Hematopoietic multipotent progenitor cell treated with erythropoietin and hydrocortisone succinate and interleukin-3 and kit ligand, for 15 days (in vitro differentiated cells): ENCODE measurements around the gene MRPL12.
A peak's percentile ranks its signal among the peaks of the same experiment; 100 is the strongest.

Experiments used
- DNase-seq: peaks from one replicate; pipeline ENCODE4 v3.0.0-alpha.2; 2015; ENCODE audit warnings: low spot score

The MRPL12 gene

DNA sequence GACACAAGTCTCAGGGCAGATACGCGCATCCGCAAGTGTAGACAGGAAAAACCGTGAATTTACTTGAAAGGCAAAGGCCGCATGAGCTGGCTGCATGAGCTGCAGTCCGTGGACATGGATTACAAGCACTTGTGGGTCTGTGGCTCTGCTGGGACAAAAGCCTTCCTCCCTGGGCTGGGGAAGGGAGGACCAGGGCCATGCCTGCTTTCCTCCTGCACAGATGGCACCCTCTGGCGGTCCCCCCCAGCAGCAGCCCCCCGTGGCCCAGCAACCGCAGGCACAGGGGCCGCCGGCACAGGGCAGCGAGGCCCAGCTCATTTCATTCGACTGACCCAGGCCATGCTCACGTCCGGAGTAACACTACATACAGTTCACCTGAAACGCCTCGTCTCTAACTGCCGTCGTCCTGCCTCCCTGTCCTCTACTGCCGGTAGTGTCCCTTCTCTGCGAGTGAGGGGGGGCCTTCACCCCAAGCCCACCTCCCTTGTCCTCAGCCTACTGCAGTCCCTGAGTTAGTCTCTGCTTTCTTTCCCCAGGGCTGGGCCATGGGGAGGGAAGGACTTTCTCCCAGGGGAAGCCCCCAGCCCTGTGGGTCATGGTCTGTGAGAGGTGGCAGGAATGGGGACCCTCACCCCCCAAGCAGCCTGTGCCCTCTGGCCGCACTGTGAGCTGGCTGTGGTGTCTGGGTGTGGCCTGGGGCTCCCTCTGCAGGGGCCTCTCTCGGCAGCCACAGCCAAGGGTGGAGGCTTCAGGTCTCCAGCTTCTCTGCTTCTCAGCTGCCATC lies 1.7 kb upstream of the MRPL12 start:
- DNase-seq: peak; percentile 21

GRCh38 chr17:81703747-81704654 lies 834 bp downstream of the MRPL12 start:
- no peak for DNase-seq

DNA sequence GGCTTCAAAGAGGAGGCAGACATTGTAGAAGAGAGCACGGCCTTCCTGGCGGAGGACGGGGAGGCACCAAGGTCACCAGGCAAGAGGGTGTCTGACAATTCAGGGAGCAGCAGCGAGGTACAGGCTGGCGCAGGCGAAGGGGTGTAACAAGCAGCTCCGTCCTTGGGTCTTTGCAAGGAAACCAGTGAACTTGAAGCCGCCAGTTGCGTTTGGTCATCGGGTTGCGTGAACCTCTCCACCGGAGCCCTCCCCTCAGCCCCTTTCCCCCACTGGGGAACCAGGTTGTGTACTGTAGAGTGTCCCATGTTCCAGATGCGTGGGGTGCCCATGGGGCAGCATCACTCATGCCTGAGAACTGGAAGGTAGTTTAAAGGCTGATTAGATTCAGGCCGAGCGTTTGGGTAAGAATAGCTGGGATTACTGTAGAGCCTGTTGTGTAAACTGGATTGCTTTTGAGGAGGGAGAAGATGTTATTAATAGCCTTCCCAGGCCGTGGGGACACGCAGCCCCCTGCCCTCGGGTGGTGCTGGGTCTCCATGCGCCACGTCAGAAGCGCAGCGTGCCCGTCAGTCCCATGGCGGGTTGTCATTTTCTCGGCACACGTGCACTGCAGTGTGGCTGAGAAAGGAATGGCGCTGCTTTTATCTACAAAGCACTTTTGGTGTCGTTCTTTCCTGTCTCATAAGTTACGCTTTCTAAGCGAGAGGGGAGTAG lies 2.5 kb downstream of the MRPL12 start:
- no peak for DNase-seq

GRCh38 chr17:81706232-81706611 lies 3.1 kb downstream of the MRPL12 start:
- no peak for DNase-seq

- DNase-seq: no peak
Measured at GRCh38 chr17:81706757-81707624, 3.8 kb downstream of the MRPL12 start.

DNA sequence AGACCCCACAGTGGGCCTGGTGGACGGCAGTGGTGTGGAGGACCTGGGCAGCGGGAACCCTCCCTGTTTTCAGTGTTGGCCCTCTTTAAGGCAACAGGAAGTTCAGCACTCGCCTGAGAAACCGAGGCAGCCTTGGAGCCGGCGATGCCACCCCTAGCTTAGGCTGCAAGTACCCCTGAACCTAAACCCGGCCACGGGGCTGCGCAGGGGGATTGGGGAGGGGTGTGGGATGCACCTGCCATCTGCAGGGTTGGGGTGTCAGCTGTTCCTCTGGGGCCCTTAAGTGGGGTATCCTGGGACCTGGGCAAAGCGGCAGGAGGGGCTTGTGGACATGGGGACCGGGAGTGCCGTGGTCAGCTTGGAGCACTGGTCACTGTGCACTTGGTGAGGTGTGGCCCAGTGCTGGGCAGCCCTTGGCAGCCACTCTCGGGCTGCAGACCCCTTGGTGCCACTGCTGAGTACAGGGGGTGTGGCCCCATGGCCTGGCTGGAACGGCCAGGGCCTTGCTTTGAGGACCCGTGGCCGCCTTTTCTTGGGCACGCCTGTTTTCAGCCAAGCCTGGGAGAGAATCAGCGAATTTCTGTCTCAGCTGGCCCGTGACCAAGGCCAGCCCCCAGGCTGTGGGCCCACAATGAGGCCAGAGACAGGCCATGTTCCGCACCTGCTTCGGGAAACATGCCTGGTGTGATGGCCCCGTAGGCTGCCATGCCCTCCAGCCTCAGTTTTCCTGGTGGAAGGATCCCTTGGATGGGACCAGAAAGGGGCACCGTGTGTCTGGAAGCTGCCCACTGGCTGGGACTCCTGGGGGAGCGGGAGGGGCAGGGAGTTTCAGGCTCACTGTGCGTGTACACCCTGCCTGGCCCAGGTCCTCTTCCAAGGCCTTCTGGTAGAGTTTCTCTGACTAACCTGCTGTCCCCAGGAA lies 4.8 kb downstream of the MRPL12 start:
- DNase-seq: no peak

GRCh38 chr17:81708739-81709185 lies 5.6 kb downstream of the MRPL12 start:
- no peak for DNase-seq

- DNase-seq: no peak
Measured at GRCh38 chr17:81710514-81711308, 7.5 kb downstream of the MRPL12 start.

DNA sequence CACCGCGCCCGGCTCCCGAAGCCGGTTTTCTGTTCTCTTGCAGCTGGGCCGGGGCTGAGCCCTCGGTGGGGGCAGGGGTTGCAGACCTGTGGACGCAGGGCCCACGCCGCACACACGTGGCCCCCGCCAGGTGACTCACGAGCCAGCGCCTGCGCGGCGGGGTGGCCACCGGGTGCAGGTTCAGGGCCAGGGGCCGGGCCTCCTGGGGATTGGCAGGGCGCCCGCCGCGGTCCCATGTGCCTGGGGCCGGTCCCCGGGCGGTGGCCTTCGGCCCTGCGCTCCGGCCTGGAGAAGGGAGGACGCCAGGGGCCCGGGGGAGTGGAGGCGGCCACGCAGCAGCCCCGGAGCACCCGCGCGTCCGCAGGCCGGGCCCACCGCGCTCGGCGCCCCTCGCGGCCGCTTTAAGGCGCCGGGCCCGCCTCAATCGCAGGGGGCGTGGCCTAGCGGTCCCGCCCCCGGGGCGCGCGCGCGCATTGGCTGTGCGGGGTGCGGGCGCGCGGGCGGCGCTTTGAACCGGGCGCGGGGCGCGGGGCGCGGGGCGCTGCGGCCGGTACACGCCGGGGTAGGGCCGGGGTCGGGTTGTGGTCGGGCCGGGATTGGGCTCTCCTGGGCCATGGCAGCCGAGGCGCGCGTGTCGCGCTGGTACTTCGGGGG lies 8.8 kb downstream of the MRPL12 start, which contains the start of gene SLC25A10:
TSS of gene SLC25A10 (plus strand) at position 471 of the 654 bp plus-strand sequence. CDS start at position 614, 143 bp downstream.
- peak; percentile 78 for DNase-seq

- peak; percentile 16 for DNase-seq
Measured at GRCh38 chr17:81712468-81713003, 9.4 kb downstream of the MRPL12 start.

DNA sequence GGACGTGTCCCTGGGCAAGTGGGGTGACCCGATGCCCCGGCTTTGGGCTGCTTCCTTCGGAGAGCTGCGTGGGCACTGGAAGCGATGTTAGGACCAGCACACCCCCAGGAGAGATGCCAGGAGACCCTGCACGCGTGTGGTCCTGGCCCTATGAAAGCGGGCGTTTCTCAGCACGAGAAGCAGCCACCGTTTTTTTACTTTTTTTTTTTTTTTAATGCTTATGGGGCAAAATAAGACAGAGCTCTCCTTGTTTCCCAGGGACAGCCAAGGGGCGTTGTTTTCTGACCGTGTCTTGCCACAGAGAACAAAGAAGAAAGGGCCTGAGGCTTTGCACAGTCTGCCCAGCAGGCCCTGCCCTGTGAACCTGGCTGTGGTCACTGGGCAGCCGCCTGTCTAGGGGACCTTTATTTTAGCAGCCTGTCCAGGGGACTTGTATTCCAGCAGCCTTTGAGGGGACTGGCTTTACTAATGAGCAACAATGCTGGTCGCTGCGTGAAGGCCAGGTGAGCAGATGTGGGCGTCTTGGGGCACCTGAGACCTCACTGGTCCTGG lies 9.9 kb downstream of the MRPL12 start:
- no peak for DNase-seq

DNA sequence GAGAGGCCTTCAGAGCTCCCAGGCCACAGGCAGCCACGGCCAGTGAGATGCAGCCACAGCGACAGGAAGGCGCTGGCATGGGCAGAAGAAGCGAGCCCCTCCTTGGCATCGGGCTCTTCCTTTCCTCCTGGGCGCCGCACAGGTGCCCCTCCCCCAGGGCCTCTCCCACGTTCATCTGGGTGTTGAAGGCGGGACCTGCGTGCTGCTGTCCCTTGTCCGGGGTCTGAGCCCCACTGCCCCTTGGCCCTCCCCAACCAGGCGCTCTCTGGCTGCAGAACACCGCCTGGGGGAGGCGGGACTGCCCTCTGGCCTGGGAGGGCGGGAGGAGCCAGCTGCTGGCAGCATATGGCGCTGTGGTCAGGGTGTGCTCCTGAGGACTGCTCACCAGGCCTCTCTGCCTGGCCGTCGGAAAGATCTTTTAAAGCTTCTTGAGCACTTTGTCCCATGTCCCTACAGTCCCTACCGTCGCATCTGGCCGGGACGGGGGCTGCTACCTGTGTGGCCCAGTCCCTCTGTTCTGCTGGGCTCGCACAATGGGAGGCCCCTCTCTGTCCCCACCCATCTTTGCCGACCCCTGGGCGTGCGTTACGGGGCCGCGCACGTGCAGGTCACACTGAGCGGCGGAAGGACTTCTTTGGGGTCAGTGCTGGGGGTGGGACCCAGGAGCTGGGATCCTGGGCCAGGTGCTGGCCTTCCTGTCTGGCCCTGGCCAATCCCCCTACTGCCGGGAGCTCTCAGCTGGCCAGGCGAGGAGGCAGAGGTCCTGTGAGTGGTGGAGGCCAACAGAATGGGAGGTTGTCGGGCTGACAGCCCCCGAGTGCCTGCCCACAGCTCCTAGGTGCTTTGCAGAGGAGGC lies 10.6 kb downstream of the MRPL12 start:
- DNase-seq: no peak

DNA sequence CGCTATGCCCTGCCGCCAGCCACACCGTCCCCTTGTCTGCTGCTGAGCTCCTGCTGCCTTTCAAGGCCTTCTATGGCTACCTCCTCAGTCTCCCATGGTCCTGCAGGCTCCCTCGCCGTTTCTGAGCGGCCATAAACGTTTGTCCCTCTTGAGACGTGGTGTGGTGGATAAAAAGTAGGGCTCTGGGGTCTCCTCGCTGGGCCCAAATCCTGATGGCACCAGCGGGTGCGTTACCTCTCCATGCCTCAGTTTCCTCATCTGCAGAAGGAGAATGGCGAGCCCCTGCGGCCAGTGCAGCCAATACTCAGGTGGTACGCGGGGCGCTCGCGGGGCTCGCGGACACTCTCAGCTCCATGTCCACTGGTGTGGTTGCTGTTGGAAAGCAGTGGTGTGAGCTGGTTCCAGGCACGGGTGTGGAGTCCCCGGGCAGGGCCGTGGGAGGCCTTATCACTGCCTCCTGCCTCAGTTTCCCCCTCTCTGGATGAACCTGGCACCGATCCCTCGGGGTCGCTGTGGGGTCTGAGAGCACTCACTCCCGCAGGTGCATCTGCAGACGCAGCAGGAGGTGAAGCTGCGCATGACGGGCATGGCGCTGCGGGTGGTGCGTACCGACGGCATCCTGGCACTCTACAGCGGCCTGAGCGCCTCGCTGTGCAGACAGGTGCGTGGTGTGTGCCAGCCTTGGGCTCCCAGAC lies 11.4 kb downstream of the MRPL12 start:
- no peak for DNase-seq

- no peak for DNase-seq
Measured at GRCh38 chr17:81715107-81715871, 12.1 kb downstream of the MRPL12 start.

DNA sequence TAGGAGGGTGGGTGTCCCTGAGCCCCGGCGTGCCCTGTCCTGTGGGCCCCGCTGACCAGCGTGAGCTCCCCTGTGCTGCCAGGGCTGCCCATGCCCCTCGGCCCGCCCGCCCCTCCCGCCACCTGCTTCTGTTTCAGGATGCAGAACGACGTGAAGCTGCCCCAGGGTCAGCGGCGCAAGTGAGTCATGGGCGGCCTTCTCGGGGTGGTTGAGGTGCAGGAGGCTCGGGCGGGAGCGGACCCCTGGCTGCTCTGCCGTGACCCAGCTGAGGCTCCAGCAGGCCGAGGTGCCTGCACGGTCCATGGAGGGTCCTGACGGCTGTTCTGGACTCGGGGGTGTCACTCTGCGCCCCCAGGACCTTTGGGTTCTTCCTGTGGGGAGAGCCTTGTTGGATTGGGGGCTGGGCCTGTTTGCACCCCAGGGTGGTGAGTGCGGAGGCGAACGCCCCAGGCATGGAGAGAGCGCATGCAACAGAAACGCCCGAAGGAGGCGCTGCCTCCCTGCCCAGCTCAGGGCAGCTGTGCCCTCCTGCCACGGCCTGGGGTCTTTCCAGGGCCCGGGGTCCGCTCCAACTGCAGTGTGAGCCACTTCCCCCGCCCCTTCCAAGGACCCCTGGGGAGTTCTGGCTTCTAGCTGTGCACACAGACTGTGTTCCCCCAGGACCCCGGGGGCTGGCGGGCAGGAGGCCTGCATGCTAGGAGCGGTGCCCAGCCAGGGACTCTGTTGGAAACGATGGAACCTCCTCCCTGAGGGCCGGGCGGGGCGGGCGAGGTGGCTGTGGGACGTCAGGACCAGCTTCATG lies 12.9 kb downstream of the MRPL12 start:
- no peak for DNase-seq
